ENCODE measurements around the gene SFXN5.

GRCh38 chr2:72994282-72994990, 77.1 kb downstream of the SFXN5 start:
- TF ChIP-seq, protein P1, sequence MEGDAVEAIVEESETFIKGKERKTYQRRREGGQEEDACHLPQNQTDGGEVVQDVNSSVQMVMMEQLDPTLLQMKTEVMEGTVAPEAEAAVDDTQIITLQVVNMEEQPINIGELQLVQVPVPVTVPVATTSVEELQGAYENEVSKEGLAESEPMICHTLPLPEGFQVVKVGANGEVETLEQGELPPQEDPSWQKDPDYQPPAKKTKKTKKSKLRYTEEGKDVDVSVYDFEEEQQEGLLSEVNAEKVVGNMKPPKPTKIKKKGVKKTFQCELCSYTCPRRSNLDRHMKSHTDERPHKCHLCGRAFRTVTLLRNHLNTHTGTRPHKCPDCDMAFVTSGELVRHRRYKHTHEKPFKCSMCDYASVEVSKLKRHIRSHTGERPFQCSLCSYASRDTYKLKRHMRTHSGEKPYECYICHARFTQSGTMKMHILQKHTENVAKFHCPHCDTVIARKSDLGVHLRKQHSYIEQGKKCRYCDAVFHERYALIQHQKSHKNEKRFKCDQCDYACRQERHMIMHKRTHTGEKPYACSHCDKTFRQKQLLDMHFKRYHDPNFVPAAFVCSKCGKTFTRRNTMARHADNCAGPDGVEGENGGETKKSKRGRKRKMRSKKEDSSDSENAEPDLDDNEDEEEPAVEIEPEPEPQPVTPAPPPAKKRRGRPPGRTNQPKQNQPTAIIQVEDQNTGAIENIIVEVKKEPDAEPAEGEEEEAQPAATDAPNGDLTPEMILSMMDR (IDR thresholded peaks at IDR 0.05): no peak
- no peak for TF ChIP-seq POLR2A (IDR thresholded peaks at IDR 0.05)
